ENCODE measurements around the gene EFNB3. TPM values are rescaled to one million over a fixed set of nuclear protein-coding genes. Genes with fewer than 3 reads are reported as not detected.
A peak's percentile ranks its signal among the peaks of the same experiment; 100 is the strongest.

The EFNB3 gene
- polyA plus RNA-seq, 3 donors = 19.9 to 23.7 (median 23.1) TPM

DNA sequence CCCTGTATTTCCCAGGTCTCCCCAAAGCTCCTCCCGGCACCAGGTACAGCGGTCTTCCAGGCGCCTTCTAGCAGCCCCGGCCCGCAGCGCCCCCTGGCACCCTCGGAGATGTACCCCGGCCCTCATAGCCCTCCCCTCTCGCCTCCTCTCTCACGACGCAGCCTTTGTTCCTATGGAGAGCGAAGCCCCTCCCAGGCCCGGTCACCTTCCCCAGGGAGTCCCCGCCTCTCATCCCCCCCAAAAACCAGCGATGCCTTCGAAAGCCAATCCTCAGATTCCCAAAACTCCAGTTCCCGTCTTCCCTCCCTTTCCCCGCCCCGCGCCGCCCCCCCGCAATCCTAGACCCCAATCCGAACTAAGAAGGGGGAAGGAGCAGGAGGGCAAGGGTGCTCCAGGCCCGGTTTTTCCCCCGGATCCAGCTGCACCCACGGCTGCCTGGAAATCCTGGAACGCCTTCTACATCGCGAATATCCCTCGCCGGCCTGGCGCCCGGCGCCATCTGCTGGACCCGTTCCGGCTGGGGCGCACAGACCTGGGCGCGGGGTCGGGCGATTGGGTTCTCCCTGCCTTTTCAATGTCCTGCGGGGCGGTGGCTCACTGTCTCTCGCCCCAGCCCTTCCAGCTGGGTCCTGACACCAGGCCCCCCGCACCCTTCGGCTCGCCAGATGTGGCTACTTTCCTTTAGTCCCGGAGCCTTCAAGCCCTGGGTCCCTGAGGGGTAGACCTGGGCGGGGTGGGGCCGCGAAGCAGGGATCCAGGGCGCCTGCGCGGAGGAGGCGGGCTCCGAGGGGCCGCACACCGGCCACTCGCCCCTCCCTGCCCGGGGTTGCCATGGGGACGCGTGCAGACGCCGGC lies 12.1 kb downstream of the EFNB3 start, which contains the start of gene DNAH2:
DNAH2 (plus strand) TSS at position 844 of the 855 bp plus-strand sequence. CDS start 1,991 bp downstream, outside the sequence.
- peak; percentile 71 to 90 (median 88) for DNase-seq (ENCODE audit: low read depth in 3 of 3, low spot score in 2 of 3)

GRCh38 chr17:7717756-7718350 lies 12.9 kb downstream of the EFNB3 start:
- no peak for DNase-seq (ENCODE audit: low read depth in 3 of 3, low spot score in 2 of 3)

DNA sequence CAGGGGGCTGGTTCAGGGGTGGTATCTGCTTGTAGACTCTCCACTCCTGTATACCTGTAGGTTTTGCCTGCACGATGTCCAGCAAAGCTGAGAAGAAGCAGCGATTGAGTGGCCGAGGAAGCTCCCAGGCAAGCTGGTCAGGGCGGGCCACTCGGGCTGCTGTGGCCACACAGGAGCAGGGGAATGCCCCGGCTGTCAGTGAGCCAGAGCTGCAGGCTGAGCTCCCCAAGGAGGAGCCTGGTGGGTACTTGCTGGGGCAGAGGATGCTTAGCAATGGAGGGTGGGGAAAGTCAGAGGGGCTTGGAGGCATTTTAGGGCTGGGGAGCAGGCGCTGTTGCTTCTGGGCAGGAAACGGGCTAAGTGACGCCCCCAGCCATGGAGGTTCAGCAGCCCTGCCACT lies 14.7 kb downstream of the EFNB3 start:
- no peak for DNase-seq (ENCODE audit: low read depth in 3 of 3, low spot score in 2 of 3)

DNA sequence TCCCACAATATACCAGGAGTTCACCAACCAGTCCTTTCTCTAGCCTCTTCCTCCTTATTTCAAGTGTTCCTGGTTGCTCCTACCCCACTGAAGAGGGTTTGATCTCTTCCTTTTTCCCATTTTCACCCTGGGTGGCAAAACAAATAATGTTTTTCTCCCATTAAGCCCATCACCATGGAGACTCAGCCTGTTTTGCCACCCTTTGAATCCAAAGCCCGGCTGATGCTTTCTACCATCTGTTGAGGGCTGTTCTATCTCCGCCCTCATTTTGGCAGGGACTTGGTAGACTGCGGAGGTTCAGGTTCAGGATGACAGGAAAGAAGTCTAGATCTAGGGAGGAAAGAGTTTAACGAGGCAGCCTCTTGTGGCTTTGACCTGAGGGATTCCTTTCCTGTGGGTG lies 15.1 kb downstream of the EFNB3 start:
- no peak for DNase-seq (ENCODE audit: low read depth in 3 of 3, low spot score in 2 of 3)

DNA sequence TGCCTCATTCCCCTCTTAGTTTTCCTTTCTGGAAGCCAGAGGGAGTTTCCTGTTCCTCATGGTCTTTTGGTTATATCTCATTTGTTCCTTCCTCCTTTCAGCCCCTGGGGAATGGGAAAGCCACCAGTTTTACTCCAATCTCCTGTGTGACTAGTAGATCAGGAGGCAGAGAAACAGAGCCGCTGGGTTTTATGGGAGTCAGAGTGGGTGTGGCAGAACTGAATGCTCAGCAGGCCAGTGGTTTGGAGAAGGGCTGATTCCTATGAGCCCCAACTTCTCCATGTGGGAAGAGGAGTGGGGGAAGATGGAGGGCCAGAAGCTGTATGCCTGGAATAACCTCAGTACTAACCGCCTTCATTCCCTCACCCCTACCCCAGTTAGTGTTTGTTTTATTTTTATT lies 16.6 kb downstream of the EFNB3 start:
- DNase-seq (ENCODE audit: low read depth in 3 of 3, low spot score in 2 of 3) = no peak

DNA sequence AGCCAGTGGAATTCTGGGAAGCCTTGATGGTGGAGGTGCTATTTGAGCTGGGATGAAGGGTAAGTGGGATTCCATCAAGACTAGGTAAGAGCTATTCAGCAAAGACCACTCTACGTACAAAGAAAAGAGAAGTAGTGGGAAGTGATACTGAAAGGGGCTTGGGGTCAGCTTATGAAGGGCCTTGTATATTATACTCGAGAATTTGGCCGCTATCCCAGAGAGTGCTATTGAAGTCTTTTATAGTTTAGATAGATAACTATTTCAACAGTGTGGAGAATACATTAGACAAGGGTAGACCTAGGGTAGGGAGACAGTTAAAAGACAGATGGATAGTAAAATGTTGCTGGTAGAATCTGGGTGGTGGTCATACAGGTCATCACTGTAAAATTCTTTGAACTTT lies 22.9 kb downstream of the EFNB3 start:
- no peak for DNase-seq (ENCODE audit: low read depth in 3 of 3, low spot score in 2 of 3)

DNA sequence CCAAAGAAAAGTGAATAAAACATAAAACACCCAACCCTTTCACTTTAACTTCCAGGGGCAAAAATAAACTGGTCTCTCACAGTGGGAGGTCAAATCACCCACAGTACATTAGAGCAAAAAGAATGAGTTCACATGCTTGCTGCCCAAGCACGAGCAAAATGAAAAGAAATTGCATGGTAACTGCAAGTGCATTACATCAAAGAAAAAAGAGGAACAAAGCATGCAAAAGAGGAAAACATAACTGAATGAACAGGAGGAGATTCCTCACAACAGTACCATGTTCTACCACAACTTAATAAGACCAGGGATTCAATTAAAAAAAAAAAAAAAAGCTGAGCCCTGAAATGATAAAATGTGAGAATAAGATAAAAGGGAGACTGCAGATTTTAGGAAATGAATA lies 24.8 kb downstream of the EFNB3 start:
- DNase-seq (ENCODE audit: low read depth in 3 of 3, low spot score in 2 of 3) = no peak

DNA sequence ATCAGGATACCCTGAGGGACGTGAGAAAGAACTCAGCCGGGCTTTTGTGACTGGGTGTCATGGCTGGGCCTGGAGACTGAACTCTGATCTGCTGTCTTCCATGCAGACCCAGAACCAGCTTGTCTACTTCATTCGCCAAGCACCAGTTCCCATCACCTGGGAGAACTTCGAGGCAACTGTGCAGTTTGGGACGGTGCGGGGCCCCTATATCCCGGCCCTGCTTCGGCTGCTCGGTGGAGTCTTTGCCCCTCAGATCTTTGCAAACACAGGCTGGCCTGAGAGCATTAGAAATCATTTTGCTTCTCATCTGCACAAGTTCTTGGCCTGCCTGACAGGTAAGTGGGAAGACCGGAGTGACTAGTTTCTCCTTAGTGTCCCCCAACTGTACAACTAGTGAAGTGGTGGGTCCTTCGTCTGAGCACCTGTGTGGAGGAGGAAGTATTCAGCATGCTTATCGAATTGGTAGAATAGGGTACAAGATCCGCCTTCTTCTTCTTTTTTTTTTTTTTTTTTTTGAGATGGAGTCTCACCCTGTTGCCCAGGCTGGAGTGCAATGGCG lies 28.1 kb downstream of the EFNB3 start:
- DNase-seq (ENCODE audit: low read depth in 3 of 3, low spot score in 2 of 3) = no peak

GRCh38 chr17:7737601-7738000 lies 32.6 kb downstream of the EFNB3 start:
- DNase-seq (ENCODE audit: low read depth in 3 of 3, low spot score in 2 of 3) = no peak

DNA sequence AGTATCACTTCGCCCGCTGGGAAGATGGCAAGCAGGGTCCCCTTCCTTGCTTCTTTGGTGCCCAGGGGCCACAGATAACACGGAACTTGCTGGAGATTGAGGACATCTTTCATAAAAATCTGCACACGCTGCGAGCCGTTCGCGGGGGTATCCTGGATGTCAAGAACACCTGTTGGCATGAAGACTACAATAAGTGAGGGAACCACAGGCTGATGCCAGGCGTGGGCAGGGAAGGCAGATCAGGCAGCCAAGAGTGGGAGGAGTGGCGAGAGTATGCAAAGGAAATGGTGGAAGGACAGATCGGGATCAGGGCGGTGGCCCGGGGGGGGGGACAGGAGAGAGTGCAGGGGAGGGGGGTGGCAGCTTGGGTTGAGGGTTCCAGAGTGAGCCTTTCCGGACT lies 34.7 kb downstream of the EFNB3 start:
- no peak for DNase-seq (ENCODE audit: low read depth in 3 of 3, low spot score in 2 of 3)

GRCh38 chr17:7740481-7741001 lies 35.5 kb downstream of the EFNB3 start:
- no peak for DNase-seq (ENCODE audit: low read depth in 3 of 3, low spot score in 2 of 3)

DNA sequence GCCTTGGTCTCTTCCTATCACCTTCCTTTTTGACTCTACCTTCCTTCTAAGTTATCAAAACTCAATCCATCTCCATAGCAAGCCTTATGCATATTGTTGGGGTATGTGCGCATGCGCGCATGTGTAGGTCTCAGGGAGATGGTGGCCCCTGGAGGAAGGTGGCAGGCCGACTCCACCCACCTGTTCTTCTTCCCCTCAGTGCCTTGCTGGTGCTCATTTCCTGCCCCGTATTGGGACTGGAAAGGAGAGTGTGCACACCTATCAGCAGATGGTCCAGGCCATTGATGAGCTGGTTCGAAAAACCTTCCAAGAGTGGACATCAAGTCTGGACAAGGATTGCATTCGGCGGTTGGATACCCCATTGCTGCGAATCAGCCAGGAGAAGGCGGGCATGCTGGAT lies 37.7 kb downstream of the EFNB3 start:
- DNase-seq (ENCODE audit: low read depth in 3 of 3, low spot score in 2 of 3) = no peak

GRCh38 chr17:7744416-7744815 lies 39.4 kb downstream of the EFNB3 start:
- no peak for DNase-seq (ENCODE audit: low read depth in 3 of 3, low spot score in 2 of 3)

DNA sequence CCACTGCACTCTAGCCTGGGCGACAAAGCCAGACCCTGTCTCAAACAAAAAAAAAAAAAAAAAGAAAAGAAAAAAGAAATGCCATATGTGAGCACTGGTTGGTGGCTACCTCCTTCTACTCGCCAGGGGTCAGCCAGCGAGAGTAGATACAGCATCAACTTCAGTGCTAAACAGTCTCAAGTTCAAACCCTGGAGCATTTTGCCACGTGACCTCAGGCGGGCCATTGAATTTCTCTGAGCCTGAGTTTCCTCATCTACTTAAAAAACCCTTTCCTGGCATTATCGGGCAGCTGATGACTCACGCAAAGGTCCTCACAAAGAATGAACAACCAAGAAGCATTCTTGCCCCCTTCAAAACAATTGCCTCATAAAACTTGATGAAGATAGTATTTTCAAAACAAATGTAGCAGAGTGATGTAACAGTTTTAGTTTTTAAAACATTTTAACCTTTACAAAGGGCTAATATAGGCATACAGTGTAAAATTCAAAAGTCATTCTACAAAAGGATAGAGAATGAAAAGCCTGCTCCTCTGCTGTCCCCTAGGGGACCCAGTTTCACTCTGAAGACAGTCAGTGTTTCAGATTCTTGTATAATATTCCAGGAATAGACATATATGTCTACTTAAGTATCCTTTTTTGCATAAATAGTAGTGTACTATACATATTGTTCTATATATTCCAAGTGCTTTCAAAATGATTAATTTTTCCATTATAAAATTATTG lies 40.9 kb downstream of the EFNB3 start:
- no peak for DNase-seq (ENCODE audit: low read depth in 3 of 3, low spot score in 2 of 3)

DNA sequence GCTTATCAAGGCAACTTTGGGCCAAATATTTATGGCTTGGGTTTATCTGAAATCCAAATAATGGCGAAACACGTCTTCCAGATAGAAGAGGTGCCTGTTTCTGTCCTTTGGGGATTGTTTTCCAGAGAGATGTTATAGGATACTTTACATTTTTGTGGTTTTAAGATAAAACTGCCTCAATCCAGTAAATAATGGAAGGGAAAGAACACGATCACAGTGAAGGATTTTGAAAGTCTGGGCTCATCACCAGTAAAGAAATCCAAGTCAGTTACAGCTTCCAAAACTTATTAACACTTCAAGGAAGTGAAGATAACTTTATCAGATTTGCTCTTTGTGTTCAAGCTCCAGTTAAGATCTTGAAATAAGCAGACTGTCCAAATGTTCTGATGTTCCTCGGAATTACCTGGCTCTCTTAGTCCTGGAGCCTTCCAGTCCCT lies 42.7 kb downstream of the EFNB3 start:
- no peak for DNase-seq (ENCODE audit: low read depth in 3 of 3, low spot score in 2 of 3)

- DNase-seq (ENCODE audit: low read depth in 3 of 3, low spot score in 2 of 3) = no peak
Measured at GRCh38 chr17:7748076-7748775, 43.2 kb downstream of the EFNB3 start.

GRCh38 chr17:7750321-7750821 lies 45.4 kb downstream of the EFNB3 start:
- DNase-seq (ENCODE audit: low read depth in 3 of 3, low spot score in 2 of 3) = no peak

DNA sequence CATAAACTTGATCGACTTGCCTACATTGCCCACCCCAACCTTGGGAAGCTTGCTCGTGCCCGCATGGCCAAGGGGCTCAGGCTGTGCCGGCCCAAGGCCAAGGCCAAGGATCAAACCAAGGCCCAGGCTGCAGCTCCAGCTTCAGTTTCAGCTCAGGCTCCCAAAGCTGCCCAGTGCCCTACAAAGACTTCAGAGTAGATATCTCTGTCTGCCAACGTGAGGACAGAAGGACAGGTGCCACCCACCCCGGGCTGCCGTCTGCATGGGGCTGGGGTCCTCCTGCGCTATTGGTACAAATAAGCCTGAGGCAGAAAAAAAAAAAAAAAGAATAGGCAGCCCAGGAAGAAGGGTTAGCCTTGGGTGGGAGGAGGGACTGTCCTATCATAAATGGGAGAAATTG lies 49.7 kb downstream of the EFNB3 start:
- DNase-seq (ENCODE audit: low read depth in 3 of 3, low spot score in 2 of 3) = no peak

- no peak for DNase-seq (ENCODE audit: low read depth in 3 of 3, low spot score in 2 of 3)
Measured at GRCh38 chr17:7755095-7755890, 50.3 kb downstream of the EFNB3 start.
